Liver (tissue), 9 donors: Measurements from ENCODE around the gene GPT2. TPM values are rescaled to one million over a fixed set of nuclear protein-coding genes. Genes with fewer than 3 reads are reported as not detected.

Source experiments
- DNase-seq: peaks from one replicate; pipeline ENCODE4 v3.0.0-alpha.2; 2017; ENCODE audit warnings: low spot score
- H3K27ac ChIP-seq, 2 donors: one replicate each; pipeline ENCODE4 v1.7.0; 2013; ENCODE audit warnings: inconsistent platforms in 2 of 2, low read length in 2 of 2, control low read depth in 1 of 2, low read depth in 1 of 2, mild to moderate bottlenecking in 1 of 2
- H3K27me3 ChIP-seq, 4 donors: one replicate each; pipeline versions ENCODE4 v1.6.1 to v1.7.0; 2013; ENCODE audit warnings: low read length in 3 of 4, inconsistent platforms in 1 of 4, mild to moderate bottlenecking in 1 of 4, moderate library complexity in 1 of 4; ENCODE audit not compliant: control insufficient read depth in 4 of 4, insufficient read depth in 4 of 4
- H3K36me3 ChIP-seq, 4 donors: one replicate each; pipeline versions ENCODE4 v1.6.1 to v1.7.0; 2013; ENCODE audit warnings: low read length in 3 of 4, mild to moderate bottlenecking in 3 of 4, low read depth in 1 of 4, moderate library complexity in 1 of 4; ENCODE audit not compliant: control insufficient read depth in 4 of 4, insufficient read depth in 3 of 4
- H3K4me1 ChIP-seq, 4 donors: one replicate each; pipeline versions ENCODE4 v1.6.1 to v1.7.0; 2013; ENCODE audit warnings: low read length in 3 of 4, mild to moderate bottlenecking in 3 of 4, moderate library complexity in 1 of 4; ENCODE audit not compliant: control insufficient read depth in 4 of 4, insufficient read depth in 4 of 4
- H3K4me3 ChIP-seq, 3 donors: one replicate each; pipeline versions ENCODE4 v1.6.1 to v1.7.0; 2013; ENCODE audit warnings: low read length in 3 of 3, control low read depth in 1 of 3, low read depth in 1 of 3, mild to moderate bottlenecking in 1 of 3
- H3K9ac ChIP-seq, 2 donors: one replicate each; pipeline ENCODE4 v1.7.0; 2013; ENCODE audit warnings: low read length in 2 of 2, mild to moderate bottlenecking in 2 of 2, moderate library complexity in 2 of 2, control low read depth in 1 of 2, low read depth in 1 of 2
- H3K9me3 ChIP-seq, 4 donors: one replicate each; pipeline versions ENCODE4 v1.6.1 to v1.7.0; 2013; ENCODE audit warnings: low read length in 3 of 4; ENCODE audit not compliant: control insufficient read depth in 4 of 4
- ATF3 ChIP-seq: IDR thresholded peaks from 2 replicates; pipeline ENCODE4 v1.6.1; 2016; ENCODE audit warnings: antibody characterized with exemption
- CTCF ChIP-seq: fragments of 150-350 bp; IDR thresholded peaks from 2 replicates; pipeline ENCODE4 v1.5.1; 2017; ENCODE audit warnings: improper control_type of control experiment, low read depth, low read length; ENCODE audit not compliant: missing input control
- EGR1 ChIP-seq, 2 donors: IDR thresholded peaks; 2 replicates each; pipeline ENCODE4 v1.6.1; 2016 to 2018; ENCODE audit warnings: antibody characterized with exemption in 2 of 2, low read depth in 2 of 2
- FOXA1 ChIP-seq: IDR thresholded peaks from 2 replicates; pipeline ENCODE4 v1.6.1; 2016; ENCODE audit warnings: antibody characterized with exemption
- FOXA2 ChIP-seq: IDR thresholded peaks from 2 replicates; pipeline ENCODE4 v1.6.1; 2016; ENCODE audit warnings: antibody characterized with exemption
- GABPA ChIP-seq, 2 donors: IDR thresholded peaks in 1 of 2; conservative IDR thresholded peaks in 1 of 2; 2 replicates each; pipeline ENCODE4 v1.6.1; 2016; ENCODE audit warnings: antibody characterized with exemption in 2 of 2, mild to moderate bottlenecking in 1 of 2, moderate library complexity in 1 of 2
- HNF4A ChIP-seq, 2 donors: conservative IDR thresholded peaks; 2 replicates each; pipeline ENCODE4 v1.6.1; 2016; ENCODE audit warnings: antibody characterized with exemption in 2 of 2, mild to moderate bottlenecking in 2 of 2
- JUND ChIP-seq, 2 donors: IDR thresholded peaks; 2 replicates each; pipeline ENCODE4 v1.6.1; 2016; ENCODE audit warnings: antibody characterized with exemption in 2 of 2
- MAX ChIP-seq: IDR thresholded peaks from 2 replicates; pipeline ENCODE4 v1.6.1; 2016; ENCODE audit warnings: antibody characterized with exemption
- NR2F2 ChIP-seq: IDR thresholded peaks from 2 replicates; pipeline ENCODE4 v1.6.1; 2016; ENCODE audit warnings: antibody characterized with exemption
- RAD21 ChIP-seq, 2 donors: IDR thresholded peaks; 2 replicates each; pipeline ENCODE4 v1.6.1; 2016; ENCODE audit warnings: antibody characterized with exemption in 2 of 2, mild to moderate bottlenecking in 2 of 2
- REST ChIP-seq: IDR thresholded peaks from 2 replicates; pipeline ENCODE4 v1.6.1; 2016; ENCODE audit warnings: antibody characterized with exemption, mild to moderate bottlenecking
- RXRA ChIP-seq, 2 donors: IDR thresholded peaks; 2 replicates each; pipeline ENCODE4 v1.6.1; 2017 to 2018; ENCODE audit warnings: antibody characterized with exemption in 2 of 2, mild to moderate bottlenecking in 1 of 2
- SP1 ChIP-seq: IDR thresholded peaks from 2 replicates; pipeline ENCODE4 v1.6.1; 2018; ENCODE audit warnings: antibody characterized with exemption, mild to moderate bottlenecking
- TAF1 ChIP-seq: conservative IDR thresholded peaks from 2 replicates; pipeline ENCODE4 v1.6.1; 2016; ENCODE audit warnings: antibody characterized with exemption, mild to moderate bottlenecking
- YY1 ChIP-seq: IDR thresholded peaks from 2 replicates; pipeline ENCODE4 v1.6.1; 2016; ENCODE audit warnings: antibody characterized with exemption, mild to moderate bottlenecking
- WGBS: extraction: QIAGEN DNeasy Blood & Tissue Kit; methylation state at CpG from one replicate; pipeline ENCODE4 v1.1.7; 2013; 5-methylcytosine and 5-hydroxymethylcytosine counted together
- polyA plus RNA-seq, 2 donors: library from polyadenylated mRNA; stranded (reverse) in 1 of 2; unstranded in 1 of 2; fragments of 200-250 nt in 1 of 2; fragments of >200 nt in 1 of 2; fragmentation: Nextera tagmentation in 1 of 2; extraction: Ambion mirVana in 1 of 2; gene quantifications; one replicate each; pipeline versions ENCODE4 v1.2.1 to v1.2.3, GENCODE V29; 2013 to 2015
- total RNA-seq, 2 donors: library from RNA; depleted of rRNA; stranded (reverse); fragments of >200 nt; gene quantifications; one replicate each; pipeline ENCODE4 v1.2.3, GENCODE V29; 2014
- donor health status: healthy.
- donor health status: healthy.
- donor health status: healthy.
- donor health status: healthy.
- donor health status: healthy.

The GPT2 gene
- total and polyA plus RNA-seq, 4 donors: 6.8 to 78.3 (median 47.0) TPM

- TF ChIP-seq RAD21 (IDR thresholded peaks at IDR 0.05) (peak in 1 of 2 donors; percentile 7), FOXA2 (no peak), CTCF (no peak), SP1 (peak; percentile 42), NR2F2 (no peak), FOXA1 (no peak), ATF3 (no peak), GABPA (IDR thresholded peaks at IDR 0.05 in 1 of 2, conservative IDR thresholded peaks at IDR 0.05 in 1 of 2) (no peak), TAF1 (no peak), RXRA (IDR thresholded peaks at IDR 0.05) (peak; percentile 85 to 87), MAX (no peak)
Measured at GRCh38 chr16:46891910-46892309, 7.7 kb downstream of the GPT2 start (continued).

- peaks cover 2 to 17% (median 7%) of the 10 kb centered on the region in 4 donors for H3K36me3 ChIP-seq
- H3K27ac ChIP-seq: peak overlapping the region; percentile 35 to 46
- H3K9me3 ChIP-seq: no peaks in the 10 kb centered on the region
- H3K4me3 ChIP-seq: no peak overlapping the region
- TF ChIP-seq RXRA (IDR thresholded peaks at IDR 0.05): no peak
- no peak for TF ChIP-seq MAX
- peak; percentile 5 for TF ChIP-seq SP1
- no peak for TF ChIP-seq YY1
- TF ChIP-seq RAD21 (IDR thresholded peaks at IDR 0.05): no peak
- DNase-seq: no peak
- H3K4me1 ChIP-seq: peaks cover 18 to 60% (median 24%) of the 10 kb centered on the region in 4 donors
- 50% methylated on average over 11 of the region's 11 CpGs for WGBS
- no peaks in the 10 kb centered on the region for H3K27me3 ChIP-seq
- H3K9ac ChIP-seq: no peak overlapping the region
Measured at GRCh38 chr16:46894036-46894672, 10.0 kb downstream of the GPT2 start.

GRCh38 chr16:46895399-46896313, 11.5 kb downstream of the GPT2 start:
- Histone ChIP-seq H3K9me3 (no peaks in the 10 kb centered on the region), H3K36me3 (peaks cover 12 to 27% (median 18%) of the 10 kb centered on the region in 4 donors), H3K4me1 (peaks cover 18 to 48% (median 24%) of the 10 kb centered on the region in 4 donors), H3K4me3 (no peak overlapping the region), H3K27ac (peak overlapping the region; percentile 54 to 69), H3K27me3 (no peaks in the 10 kb centered on the region), H3K9ac (peak overlapping the region in 1 of 2 donors; percentile 10)
- 54% methylated on average over 9 of the region's 9 CpGs for WGBS
- no peak for DNase-seq
- TF ChIP-seq ATF3 (no peak), CTCF (no peak), FOXA1 (peak; percentile 23), HNF4A (conservative IDR thresholded peaks at IDR 0.05) (peak; percentile 62 to 79), REST (peak; percentile 26), YY1 (no peak), FOXA2 (peak; percentile 64), EGR1 (IDR thresholded peaks at IDR 0.05; ENCODE audit: low read depth in 2 of 2) (no peak), JUND (IDR thresholded peaks at IDR 0.05) (peak; percentile 46 to 79), RAD21 (IDR thresholded peaks at IDR 0.05) (peak; percentile 13 to 21), GABPA (IDR thresholded peaks at IDR 0.05 in 1 of 2, conservative IDR thresholded peaks at IDR 0.05 in 1 of 2) (no peak), TAF1 (no peak)
